Activated CD4-positive, alpha-beta memory T cell treated with anti-CD3 and anti-CD28 coated beads, Interleukin-2, amount 10 ng/mL, durations not matched to agents 7 days and 5 days (primary cell): Measurements from ENCODE around the gene CDHR3. TPM values are rescaled to one million over a fixed set of nuclear protein-coding genes. Genes with fewer than 3 reads are reported as not detected.
"Not testable (repeated sequence)": the region's sequence is repeated elsewhere in the genome, so short reads cannot be mapped to it uniquely, and the experiment has no call there.

Source experiments
- CTCF ChIA-PET: fragments of 350-600 bp; sonication (Branson Sonifier 250); formaldehyde crosslinking; loops from one replicate; lab custom pipeline; 2021; ENCODE audit warnings: antibody characterized with exemption, inconsistent platforms; lab: Charles Lee
- POLR2A ChIA-PET: fragments of 350-600 bp; sonication (Branson Sonifier 250); formaldehyde crosslinking; loops from one replicate; lab custom pipeline; 2021; ENCODE audit warnings: antibody characterized with exemption; lab: Charles Lee
- DNase-seq: peaks from one replicate; pipeline ENCODE4 v3.0.0-alpha.2; 2020
- H3K27ac Mint-ChIP-seq: one replicate; pipeline ENCODE4 v1.8.0; 2021; ENCODE audit warnings: mild to moderate bottlenecking, mixed read lengths
- H3K27me3 Mint-ChIP-seq: one replicate; pipeline ENCODE4 v1.8.0; 2021; ENCODE audit warnings: mixed read lengths
- H3K36me3 Mint-ChIP-seq: one replicate; pipeline ENCODE4 v1.8.0; 2021; ENCODE audit warnings: low read depth, mixed read lengths
- H3K4me1 Mint-ChIP-seq: one replicate; pipeline ENCODE4 v1.8.0; 2021; ENCODE audit warnings: mixed read lengths
- H3K4me3 Mint-ChIP-seq: one replicate; pipeline ENCODE4 v1.8.0; 2021; ENCODE audit warnings: mild to moderate bottlenecking, mixed read lengths
- H3K9me3 Mint-ChIP-seq: one replicate; pipeline ENCODE4 v1.8.0; 2021; ENCODE audit warnings: mixed read lengths
- total RNA-seq, 2 experiments: library from RNA; stranded (reverse); gene quantifications; one replicate each; pipeline ENCODE4 v1.2.3, GENCODE V29; 2021

Gene CDHR3
- total RNA-seq, 2 experiments from 2014 or later = 1.2 to 1.4 TPM

DNA sequence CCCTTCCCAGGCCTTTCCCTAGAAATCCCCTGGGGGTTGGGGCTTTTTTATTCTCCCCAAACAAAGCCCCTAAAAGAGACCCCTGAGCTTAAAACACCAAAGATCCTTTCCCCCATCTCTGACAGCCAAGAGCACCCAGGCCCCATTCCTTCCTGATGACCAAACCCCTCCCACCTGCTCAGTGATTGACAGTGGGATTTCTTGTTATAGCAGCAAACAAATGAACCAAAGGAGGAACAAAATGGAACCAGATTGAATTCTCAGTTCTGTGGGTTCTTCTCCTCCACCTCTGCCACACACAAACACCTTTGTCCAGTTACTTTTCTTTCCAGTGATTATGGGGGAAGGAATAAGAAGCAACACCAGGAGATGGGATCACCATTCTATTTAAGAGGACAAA, 21.5 kb upstream of the CDHR3 start:
- H3K4me1 Mint-ChIP-seq = no peaks in the 10 kb centered on the region
- no peak for DNase-seq
- ChIA-PET POLR2A (no interaction called here), CTCF (no interaction called here)
- H3K36me3 Mint-ChIP-seq = no peaks in the 10 kb centered on the region
- peaks cover 4% of the 10 kb centered on the region for H3K27me3 Mint-ChIP-seq
- no peak overlapping the region for H3K27ac Mint-ChIP-seq
- no peak overlapping the region for H3K4me3 Mint-ChIP-seq
- no peaks in the 10 kb centered on the region for H3K9me3 Mint-ChIP-seq

DNA sequence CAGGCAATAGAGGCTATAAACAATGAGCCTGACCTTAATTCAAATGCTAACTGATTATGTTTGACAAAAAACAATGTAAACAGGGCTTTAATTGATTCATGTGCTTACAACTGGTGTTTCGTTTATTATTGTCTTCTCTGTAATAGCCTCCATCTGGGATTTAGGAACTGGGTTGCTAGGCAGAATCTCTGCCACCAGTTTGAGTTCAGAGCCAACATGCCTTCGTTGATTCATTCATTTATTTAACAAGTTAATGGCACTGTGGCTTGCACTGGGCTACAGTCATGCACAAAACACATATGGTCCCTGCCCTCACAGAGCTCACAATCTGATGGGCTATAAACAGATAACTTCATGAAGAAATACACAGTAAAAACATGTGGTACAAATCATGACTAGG, 19.6 kb upstream of the CDHR3 start:
- peaks cover 4% of the 10 kb centered on the region for H3K27me3 Mint-ChIP-seq
- no peaks in the 10 kb centered on the region for H3K9me3 Mint-ChIP-seq
- ChIA-PET CTCF (no interaction called here), POLR2A (no interaction called here)
- no peaks in the 10 kb centered on the region for H3K36me3 Mint-ChIP-seq
- no peak overlapping the region for H3K27ac Mint-ChIP-seq
- H3K4me3 Mint-ChIP-seq = no peak overlapping the region
- no peak for DNase-seq
- no peaks in the 10 kb centered on the region for H3K4me1 Mint-ChIP-seq

DNA sequence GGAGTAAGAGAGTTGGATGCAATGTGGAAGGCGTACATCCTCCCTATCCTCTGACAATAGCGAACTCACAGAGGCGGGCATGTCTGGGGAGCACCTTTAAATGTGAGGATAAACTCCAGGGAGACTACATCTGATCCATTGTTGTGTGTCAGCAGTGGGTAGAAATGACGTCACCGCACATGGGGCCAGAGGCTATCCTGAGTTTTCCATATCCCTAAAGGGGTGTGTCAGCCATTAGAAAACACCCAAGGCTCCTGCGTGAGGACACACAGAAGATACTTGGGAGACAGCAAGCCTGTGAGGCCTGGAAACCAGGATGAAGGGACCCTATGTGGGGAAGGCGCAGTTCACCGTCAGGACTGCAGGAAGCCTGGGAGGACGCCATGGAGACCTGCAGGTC, 17.2 kb upstream of the CDHR3 start:
- CTCF ChIA-PET = no interaction called here

DNA sequence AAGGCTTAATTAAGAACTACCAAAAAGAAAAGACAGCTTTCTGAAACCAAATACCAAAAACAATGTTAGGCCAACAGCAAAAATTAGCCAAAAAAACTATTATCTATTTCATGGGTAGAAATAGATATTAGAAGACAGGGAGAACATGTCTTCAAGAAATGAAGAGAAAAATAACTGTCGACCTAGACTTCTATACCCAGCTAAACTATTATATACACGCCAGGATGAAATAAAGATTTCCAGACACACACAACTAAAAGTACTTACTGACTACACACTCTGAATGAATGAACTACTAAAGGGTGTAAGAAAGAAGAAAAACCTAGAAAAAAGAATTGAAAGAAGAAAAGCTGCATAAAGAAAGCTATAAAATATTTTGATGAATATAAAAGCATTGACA, 11.5 kb upstream of the CDHR3 start:
- Mint-ChIP-seq H3K4me1 (no peaks in the 10 kb centered on the region), H3K27me3 (peaks cover 8% of the 10 kb centered on the region), H3K9me3 (peaks cover 7% of the 10 kb centered on the region), H3K27ac (no peak overlapping the region), H3K4me3 (no peak overlapping the region), H3K36me3 (no peaks in the 10 kb centered on the region)
- ChIA-PET CTCF (interaction anchor here (1.4 kb wide), 1 partner anchor 191 kb away, joined by 3 read pairs; no protein-coding TSS in a partner anchor), POLR2A (no interaction called here)
- no peak for DNase-seq

More for the DNA sequence above, 17.2 kb upstream of the CDHR3 start:
- DNase-seq = no peak
- no peaks in the 10 kb centered on the region for H3K4me1 Mint-ChIP-seq
- H3K27me3 Mint-ChIP-seq = peaks cover 3% of the 10 kb centered on the region
- no peak overlapping the region for H3K27ac Mint-ChIP-seq
- H3K36me3 Mint-ChIP-seq = no peaks in the 10 kb centered on the region
- no peak overlapping the region for H3K4me3 Mint-ChIP-seq
- POLR2A ChIA-PET = no interaction called here
- no peaks in the 10 kb centered on the region for H3K9me3 Mint-ChIP-seq

DNA sequence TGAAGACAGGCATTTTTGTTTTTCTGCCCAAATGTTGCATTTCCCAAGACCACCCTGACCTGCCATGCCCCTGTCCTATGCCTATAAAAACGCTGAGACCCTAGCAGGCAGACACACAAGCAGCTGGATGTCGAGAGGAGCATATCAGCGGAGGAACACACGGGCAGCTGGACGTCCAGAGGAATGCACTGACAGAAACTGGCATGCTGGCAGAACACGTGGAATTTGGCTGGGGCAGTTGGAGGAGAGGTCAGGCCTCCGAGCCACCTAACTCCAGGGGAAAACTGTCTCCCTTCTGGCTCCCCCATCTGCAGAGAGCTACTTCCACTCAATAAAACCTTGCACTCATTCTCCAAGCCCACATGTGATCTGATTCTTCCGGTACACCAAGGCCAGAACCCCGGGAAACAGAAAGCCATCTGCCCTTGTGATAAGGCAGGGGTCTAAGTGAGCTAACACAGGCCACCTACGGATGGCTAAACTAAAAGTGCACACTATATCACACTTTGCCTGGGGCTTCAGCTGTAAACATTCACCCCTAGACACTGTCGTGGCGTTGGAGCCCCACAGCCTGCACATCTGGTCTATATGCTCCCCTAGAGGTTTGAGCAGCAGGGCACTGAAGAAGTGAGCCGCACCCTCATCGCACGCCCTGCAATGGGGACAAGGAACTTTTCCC, 10.0 kb upstream of the CDHR3 start:
- ChIA-PET POLR2A (no interaction called here), CTCF (interaction anchor here (1.4 kb wide), 1 partner anchor 192 kb away, joined by 3 read pairs; no protein-coding TSS in a partner anchor)
- no peak overlapping the region for H3K4me3 Mint-ChIP-seq
- H3K27me3 Mint-ChIP-seq = peaks cover 8% of the 10 kb centered on the region
- H3K4me1 Mint-ChIP-seq = no peaks in the 10 kb centered on the region
- DNase-seq = no peak
- H3K27ac Mint-ChIP-seq = no peak overlapping the region
- H3K9me3 Mint-ChIP-seq = peaks cover 7% of the 10 kb centered on the region
- no peaks in the 10 kb centered on the region for H3K36me3 Mint-ChIP-seq

DNA sequence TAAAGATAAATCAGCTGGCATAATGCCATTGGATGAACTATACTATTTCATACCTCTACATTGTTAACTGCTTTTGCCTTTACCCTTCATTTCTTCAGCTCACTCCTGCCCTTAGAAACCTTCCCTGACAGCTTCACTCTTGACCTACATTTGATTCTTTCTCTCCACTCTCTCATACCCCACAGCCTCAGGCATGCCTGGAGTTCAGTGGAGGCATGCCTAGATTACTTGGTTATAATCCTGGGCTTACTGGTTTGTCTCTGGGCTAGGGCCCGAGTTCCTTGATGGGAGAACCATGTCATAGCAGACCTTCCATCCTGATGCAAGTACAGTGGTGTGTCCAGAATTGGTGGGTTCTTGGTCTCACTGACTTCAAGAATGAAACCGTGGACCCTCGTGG, 8.4 kb upstream of the CDHR3 start:
- H3K4me1 Mint-ChIP-seq = no peaks in the 10 kb centered on the region
- H3K9me3 Mint-ChIP-seq = peaks cover 7% of the 10 kb centered on the region
- H3K36me3 Mint-ChIP-seq = no peaks in the 10 kb centered on the region
- H3K4me3 Mint-ChIP-seq = no peak overlapping the region
- H3K27me3 Mint-ChIP-seq = peaks cover 6% of the 10 kb centered on the region
- H3K27ac Mint-ChIP-seq = no peak overlapping the region
- DNase-seq = no peak
- POLR2A ChIA-PET = no interaction called here
- CTCF ChIA-PET = no interaction called here

DNA sequence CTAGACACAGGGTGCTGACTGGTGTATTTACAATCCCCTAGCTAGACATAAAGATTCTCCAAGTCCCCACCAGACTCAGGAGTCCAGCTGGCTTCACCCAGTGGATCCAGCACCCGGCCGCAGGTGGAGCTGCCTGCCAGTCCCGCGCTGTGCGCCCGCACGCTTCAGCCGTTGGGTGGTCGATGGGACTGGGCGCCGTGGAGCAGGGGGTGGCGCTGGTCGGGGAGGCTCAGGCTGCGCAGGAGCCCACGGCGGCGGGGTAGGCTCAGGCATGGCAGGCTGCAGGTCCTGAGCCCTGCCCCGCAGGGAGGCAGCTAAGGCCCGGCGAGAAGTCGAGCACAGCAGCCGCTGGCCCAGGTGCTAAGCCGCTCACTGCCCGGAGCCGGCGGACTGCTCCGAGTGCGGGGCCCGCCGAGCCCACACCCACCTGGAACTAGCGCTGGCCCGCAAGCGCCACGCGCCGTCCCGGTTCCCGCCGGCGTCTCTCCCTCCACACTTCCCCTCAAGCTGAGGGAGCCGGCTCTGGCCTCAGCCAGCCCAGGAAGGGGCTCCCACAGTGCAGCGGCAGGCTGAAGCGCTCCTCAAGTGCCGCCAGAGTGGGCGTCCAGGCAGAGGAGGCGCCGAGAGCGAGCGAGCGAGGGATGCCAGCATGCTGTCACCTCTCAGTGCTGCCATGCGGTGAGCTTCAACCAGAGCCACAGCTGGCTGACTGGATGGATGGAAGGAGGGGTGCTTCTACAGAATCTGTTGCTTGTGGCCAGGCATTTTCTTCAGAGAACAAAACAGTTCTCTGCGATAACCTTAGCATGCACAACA, 7.2 kb upstream of the CDHR3 start:
- CTCF ChIA-PET, H3K27ac Mint-ChIP-seq, H3K4me1 Mint-ChIP-seq, H3K36me3 Mint-ChIP-seq, POLR2A ChIA-PET, DNase-seq, H3K4me3 Mint-ChIP-seq, H3K9me3 Mint-ChIP-seq, H3K27me3 Mint-ChIP-seq: not testable (repeated sequence)

DNA sequence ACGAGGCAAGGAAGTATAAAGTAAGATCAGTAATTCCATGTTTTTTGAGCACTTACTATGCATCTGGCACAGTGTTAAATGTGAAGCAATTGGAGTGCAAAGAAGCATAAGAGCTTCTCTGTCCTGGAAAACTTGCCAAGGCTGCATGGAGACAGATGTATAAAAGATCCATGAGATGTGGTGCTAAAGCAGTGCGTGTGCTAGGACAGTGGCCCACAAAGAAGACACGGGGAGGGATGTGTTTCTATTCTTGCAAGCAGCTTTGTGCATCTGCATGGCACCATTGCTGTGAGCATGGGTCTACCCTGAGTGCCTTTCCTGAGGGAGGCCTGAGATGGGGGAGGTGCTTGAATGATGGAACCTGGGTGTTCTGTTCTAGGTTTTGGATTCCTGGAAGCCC, 5.1 kb upstream of the CDHR3 start:
- Mint-ChIP-seq H3K36me3 (no peaks in the 10 kb centered on the region), H3K9me3 (peaks cover 2% of the 10 kb centered on the region), H3K27me3 (peaks cover 4% of the 10 kb centered on the region), H3K27ac (no peak overlapping the region), H3K4me3 (no peak overlapping the region), H3K4me1 (no peaks in the 10 kb centered on the region)
- ChIA-PET CTCF (no interaction called here), POLR2A (no interaction called here)
- DNase-seq = no peak

DNA sequence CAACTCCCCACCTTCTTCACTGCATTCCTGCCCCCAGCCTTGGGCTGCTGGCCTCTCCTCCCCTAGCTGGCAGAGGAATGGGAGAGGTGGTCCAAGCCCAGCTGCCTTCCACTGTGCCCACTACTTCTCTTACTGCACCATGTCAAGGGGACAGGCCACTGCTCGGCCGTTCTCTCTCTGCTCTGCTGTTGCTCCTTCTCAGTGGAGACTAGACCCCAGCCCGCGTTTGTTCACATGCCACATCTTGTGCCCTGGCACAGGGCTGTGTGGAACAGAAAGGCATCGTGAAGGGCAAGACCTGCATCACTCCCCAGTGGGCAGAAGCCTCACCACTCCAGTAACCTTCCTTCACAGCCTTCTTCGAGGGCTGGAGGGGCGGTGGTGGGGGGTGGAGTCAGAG, 711 bp upstream of the CDHR3 start:
- no peak for DNase-seq
- peaks cover 1% of the 10 kb centered on the region for H3K27me3 Mint-ChIP-seq
- peaks cover 2% of the 10 kb centered on the region for H3K9me3 Mint-ChIP-seq
- H3K36me3 Mint-ChIP-seq = no peaks in the 10 kb centered on the region
- ChIA-PET POLR2A (no interaction called here), CTCF (no interaction called here)
- no peak overlapping the region for H3K4me3 Mint-ChIP-seq
- no peaks in the 10 kb centered on the region for H3K4me1 Mint-ChIP-seq
- no peak overlapping the region for H3K27ac Mint-ChIP-seq

DNA sequence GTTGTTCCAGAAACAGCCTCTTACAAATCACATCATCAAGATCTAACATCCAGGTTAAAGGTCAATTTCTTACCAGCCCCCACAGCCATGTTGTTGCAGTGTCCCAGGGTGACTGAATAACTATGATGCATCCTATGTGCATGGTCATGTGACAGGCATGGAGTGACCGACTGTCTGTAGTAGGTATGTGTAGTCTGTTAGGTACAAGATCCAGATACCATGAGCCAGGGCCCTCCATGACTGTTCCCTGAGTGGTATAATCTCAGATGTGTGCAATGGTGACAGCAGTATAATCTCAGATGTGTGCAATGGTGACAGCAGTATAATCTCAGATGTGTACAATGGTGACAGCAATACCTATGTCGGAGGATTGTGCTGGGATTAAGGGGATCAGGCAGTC, 8.8 kb downstream of the CDHR3 start:
- ChIA-PET POLR2A (no interaction called here), CTCF (no interaction called here)
- Mint-ChIP-seq H3K27ac (no peak overlapping the region), H3K27me3 (peaks cover 14% of the 10 kb centered on the region), H3K4me1 (no peaks in the 10 kb centered on the region), H3K36me3 (no peaks in the 10 kb centered on the region), H3K4me3 (no peak overlapping the region), H3K9me3 (peaks cover 2% of the 10 kb centered on the region)
- no peak for DNase-seq

DNA sequence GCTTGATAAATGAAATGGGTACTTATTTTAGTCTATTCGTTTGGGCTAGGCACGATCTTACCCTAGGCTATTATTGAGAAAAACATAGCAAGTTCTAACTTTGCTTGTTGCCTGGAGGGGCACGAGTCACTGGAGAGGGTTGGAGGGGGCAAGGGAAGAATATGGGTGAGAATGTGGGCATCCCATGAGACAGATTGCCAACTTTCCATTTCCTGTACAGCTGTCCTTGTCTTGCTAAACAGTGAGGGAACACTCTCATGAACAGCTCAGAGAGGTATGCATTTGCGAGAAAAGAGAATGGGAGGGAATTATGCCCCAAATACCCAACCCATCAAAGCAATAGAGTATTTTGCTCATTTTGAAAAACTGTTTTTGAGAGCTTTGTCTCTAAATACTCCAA, 9.2 kb downstream of the CDHR3 start:
- no peaks in the 10 kb centered on the region for H3K4me1 Mint-ChIP-seq
- no peak overlapping the region for H3K4me3 Mint-ChIP-seq
- POLR2A ChIA-PET = no interaction called here
- CTCF ChIA-PET = no interaction called here
- H3K9me3 Mint-ChIP-seq = no peaks in the 10 kb centered on the region
- DNase-seq = no peak
- H3K36me3 Mint-ChIP-seq = no peaks in the 10 kb centered on the region
- peaks cover 15% of the 10 kb centered on the region for H3K27me3 Mint-ChIP-seq
- H3K27ac Mint-ChIP-seq = no peak overlapping the region

DNA sequence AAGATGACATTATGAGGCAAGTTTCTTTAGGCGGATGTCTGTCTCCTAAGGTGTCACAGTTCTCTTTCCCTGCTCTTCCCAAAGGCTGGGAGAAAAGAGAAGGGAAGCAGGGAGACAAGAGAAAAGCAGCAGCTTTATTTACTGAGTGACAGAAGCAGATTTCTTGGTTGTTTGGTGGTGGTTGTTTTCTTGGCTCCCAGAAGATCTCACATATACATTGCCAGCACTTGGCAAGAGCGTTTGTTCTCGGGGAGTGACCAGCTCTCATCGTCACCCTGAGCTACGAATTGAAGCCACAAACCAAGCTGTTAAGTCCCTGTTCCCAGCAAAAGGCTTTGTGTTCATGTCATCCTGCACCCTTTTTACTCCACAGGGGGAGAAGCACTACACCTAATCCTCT, 11.4 kb downstream of the CDHR3 start:
- H3K27ac Mint-ChIP-seq = no peak overlapping the region
- H3K4me3 Mint-ChIP-seq = no peak overlapping the region
- ChIA-PET CTCF (no interaction called here), POLR2A (no interaction called here)
- no peaks in the 10 kb centered on the region for H3K36me3 Mint-ChIP-seq
- DNase-seq = no peak
- no peaks in the 10 kb centered on the region for H3K4me1 Mint-ChIP-seq
- H3K27me3 Mint-ChIP-seq = peaks cover 22% of the 10 kb centered on the region
- H3K9me3 Mint-ChIP-seq = no peaks in the 10 kb centered on the region

DNA sequence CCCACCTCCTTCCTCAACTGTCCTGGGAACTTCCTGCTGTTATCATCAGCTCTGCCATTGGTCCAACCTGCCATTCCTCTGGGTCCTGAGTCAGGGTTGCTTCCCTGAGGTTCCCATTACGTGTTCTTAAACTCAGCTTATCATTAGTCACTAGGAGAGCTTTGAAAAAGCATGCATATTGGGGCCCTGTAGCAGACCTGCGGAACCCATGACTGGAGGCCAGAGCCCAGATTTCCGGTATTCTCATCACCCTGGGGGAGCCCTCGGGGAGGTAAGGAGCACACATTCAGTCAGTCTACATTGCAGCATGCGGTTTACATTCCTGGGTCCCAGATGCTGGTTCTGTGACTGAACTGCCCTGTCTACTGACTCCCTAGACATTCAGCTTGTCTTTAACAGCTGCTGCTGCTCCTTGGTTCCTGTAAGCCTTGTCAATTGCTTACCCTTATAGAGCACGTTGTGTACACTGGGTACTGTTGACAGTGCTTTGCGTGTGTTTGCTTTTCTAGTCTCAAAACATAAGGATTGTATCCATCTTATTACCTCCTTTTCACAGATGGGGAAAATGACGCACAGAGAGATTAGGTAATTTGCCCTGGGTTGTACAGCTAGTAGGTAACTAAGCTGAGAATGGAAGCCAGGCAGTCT, 12.8 kb downstream of the CDHR3 start:
- H3K27me3 Mint-ChIP-seq = peaks cover 22% of the 10 kb centered on the region
- CTCF ChIA-PET = no interaction called here
- no peak for DNase-seq
- no peaks in the 10 kb centered on the region for H3K4me1 Mint-ChIP-seq
- H3K36me3 Mint-ChIP-seq = no peaks in the 10 kb centered on the region
- no peak overlapping the region for H3K27ac Mint-ChIP-seq
- H3K9me3 Mint-ChIP-seq = no peaks in the 10 kb centered on the region
- H3K4me3 Mint-ChIP-seq = no peak overlapping the region
- POLR2A ChIA-PET = no interaction called here
